HEK293T (cell line): ENCODE measurements around the gene CCDC150.

Experiments
- BHLHE40 ChIP-seq: fragments of 450-650 bp; IDR thresholded peaks from 2 replicates; pipeline ENCODE4 v1.6.1; 2016; ENCODE audit warnings: mild to moderate bottlenecking, moderate library complexity, borderline replicate concordance
- ELF4 ChIP-seq: fragments of 450-650 bp; IDR thresholded peaks from 2 replicates; pipeline ENCODE4 v1.6.1; 2017; ENCODE audit warnings: antibody characterized with exemption
- FOXA1 ChIP-seq: fragments of 450-650 bp; IDR thresholded peaks from 2 replicates; pipeline ENCODE4 v1.6.1; 2016; ENCODE audit warnings: mild to moderate bottlenecking
- FOXK2 ChIP-seq: fragments of 450-650 bp; IDR thresholded peaks from 2 replicates; pipeline ENCODE4 v1.6.1; 2016; ENCODE audit warnings: mild to moderate bottlenecking
- FOXM1 ChIP-seq: fragments of 450-650 bp; IDR thresholded peaks from 2 replicates; pipeline ENCODE4 v1.6.1; 2017; ENCODE audit warnings: mild to moderate bottlenecking, borderline replicate concordance
- SP1 ChIP-seq: fragments of 450-650 bp; IDR thresholded peaks from 2 replicates; pipeline ENCODE4 v1.6.1; 2017
- SUZ12 ChIP-seq: fragments of 450-650 bp; IDR thresholded peaks from 2 replicates; pipeline ENCODE4 v1.6.1; 2016; ENCODE audit warnings: mild to moderate bottlenecking
- ZNF384 ChIP-seq: fragments of 450-650 bp; IDR thresholded peaks from 2 replicates; pipeline ENCODE4 v1.6.1; 2016

DNA sequence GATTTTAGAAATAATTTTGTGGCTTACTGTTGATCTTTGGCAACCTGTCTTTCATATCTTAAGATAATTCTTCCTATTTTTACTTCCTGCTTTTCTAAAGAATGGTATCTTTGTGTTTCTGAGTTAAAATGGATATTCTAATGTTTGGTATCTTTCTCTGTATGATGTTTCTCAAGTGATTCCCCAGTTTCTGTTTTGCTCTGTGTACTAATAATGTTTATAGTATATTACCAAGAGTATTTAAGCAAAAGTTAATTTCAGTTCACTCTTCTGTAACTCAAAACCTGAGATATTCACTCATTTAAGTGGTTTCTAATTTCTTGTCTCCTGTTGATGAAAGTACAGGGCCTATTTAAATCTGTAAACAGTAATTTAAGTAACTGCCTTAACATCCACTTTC, 58.3 kb downstream of the CCDC150 start:
- TF ChIP-seq FOXK2 (no peak), SUZ12 (no peak), FOXA1 (no peak), ZNF384 (no peak), SP1 (no peak), BHLHE40 (no peak), FOXM1 (no peak), ELF4 (no peak)
